Activated CD8-positive, alpha-beta memory T cell treated with anti-CD3 and anti-CD28 coated beads for 48 hours (primary cell): Measurements from ENCODE around the gene GRK2.

ENCODE experiments used
- DNase-seq, 3 experiments: peaks; one replicate each; pipeline ENCODE4 v3.0.0-alpha.2; 2020; ENCODE audit warnings: low read depth in 2 of 3, low spot score in 2 of 3

Gene GRK2

GRCh38 chr11:67269401-67270255 lies 3.4 kb downstream of the GRK2 start:
- DNase-seq: no peak

GRCh38 chr11:67270256-67271204 lies 4.3 kb downstream of the GRK2 start:
- DNase-seq: no peak

DNA sequence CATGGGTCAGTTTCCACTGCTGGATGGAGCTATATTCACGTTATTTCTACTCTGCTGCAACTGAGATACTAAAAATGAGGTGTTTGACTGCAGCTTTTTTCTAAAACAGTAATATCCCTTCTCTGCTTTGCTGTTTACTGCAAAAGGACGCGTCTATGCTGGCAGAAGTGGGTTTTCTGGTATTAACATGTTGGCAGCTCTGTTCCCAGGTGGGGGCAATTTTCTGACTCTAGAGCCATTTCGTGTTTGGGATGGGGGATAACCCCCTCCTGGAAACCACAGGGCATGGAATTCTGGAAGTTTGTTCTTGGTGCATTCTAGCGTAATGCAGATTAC lies 4.9 kb downstream of the GRK2 start:
- DNase-seq: no peak

DNA sequence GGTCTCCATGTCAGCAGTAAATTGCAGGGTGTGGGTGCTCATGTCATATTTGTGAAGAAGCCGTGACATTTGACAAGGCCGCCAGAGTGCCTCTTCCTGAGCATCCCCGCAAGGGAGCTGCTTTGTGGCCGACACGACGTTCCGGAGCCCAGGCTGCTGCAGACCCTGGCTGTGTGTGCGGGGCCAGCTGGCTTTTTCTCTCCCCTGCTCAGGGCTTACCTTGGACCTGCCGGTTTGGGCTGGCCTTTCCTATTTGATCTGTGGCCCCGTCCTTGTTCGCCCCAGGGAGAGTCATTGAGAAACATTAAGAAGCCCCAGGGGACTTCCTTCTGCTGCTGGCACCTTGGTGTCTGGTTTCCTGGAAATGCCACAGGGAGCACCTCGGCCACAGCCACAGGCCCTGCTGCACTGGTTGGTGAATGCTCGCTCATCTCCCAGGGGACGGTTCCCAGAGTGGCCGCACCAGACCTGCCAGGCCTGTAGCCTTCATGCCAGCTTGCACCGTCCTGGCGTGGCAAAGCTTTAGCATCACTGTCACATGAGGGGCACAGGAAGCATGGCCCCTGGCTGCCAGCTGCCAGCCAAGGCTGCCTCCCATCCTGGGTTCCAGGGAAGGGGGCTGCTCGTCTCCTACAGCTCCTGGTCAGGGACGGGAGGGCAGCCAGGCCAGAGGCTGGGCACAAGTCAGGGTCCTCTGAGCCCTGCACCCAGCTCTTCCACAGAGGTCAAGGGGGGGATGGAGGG lies 5.4 kb downstream of the GRK2 start:
- DNase-seq: peak in 1 of 3 experiments; percentile 61

DNA sequence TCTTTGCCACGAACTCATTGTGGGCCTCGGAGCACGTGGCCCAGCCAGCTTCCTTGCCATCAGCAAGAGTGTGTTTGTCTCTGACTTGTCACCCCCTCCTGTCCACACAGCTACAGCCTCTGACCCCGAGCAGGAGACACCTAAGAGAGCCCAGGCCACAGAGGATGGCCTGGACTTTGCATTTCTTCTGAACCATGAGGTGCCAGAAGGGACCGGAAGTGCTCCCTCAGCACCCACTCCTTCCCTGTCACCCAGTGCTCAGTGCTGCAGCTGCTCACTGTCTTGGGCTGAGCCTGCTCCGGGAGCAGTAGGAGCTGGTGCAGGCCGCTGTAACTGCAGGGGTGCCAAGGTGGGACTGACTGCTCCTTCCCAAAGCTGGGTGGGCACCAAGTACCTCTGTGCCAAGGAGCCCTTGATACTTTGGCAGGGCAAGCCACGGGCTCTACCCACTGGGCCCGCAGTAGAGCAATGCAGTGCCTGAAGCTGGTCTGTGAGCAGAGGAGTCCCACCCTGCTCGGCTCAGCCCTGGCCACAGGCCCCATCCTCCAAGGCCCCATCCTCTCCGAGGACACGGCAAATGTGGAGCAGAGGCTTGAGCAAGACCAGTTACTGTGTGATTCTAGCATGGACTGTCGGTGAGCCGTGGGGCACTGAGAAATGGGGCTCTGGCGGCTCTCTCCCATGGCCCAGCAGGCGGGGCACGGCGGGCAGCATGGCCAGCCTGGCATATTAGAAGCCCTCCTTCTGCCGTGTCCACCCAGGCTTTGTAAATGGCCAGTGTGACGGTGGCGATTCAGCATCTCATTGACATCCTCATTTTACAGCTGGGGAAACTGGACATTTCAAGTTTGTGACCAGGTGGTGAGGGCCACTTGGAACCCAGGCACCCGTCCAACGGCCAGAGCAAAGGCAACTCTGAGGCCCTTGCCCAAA lies 6.3 kb downstream of the GRK2 start:
- no peak for DNase-seq

DNA sequence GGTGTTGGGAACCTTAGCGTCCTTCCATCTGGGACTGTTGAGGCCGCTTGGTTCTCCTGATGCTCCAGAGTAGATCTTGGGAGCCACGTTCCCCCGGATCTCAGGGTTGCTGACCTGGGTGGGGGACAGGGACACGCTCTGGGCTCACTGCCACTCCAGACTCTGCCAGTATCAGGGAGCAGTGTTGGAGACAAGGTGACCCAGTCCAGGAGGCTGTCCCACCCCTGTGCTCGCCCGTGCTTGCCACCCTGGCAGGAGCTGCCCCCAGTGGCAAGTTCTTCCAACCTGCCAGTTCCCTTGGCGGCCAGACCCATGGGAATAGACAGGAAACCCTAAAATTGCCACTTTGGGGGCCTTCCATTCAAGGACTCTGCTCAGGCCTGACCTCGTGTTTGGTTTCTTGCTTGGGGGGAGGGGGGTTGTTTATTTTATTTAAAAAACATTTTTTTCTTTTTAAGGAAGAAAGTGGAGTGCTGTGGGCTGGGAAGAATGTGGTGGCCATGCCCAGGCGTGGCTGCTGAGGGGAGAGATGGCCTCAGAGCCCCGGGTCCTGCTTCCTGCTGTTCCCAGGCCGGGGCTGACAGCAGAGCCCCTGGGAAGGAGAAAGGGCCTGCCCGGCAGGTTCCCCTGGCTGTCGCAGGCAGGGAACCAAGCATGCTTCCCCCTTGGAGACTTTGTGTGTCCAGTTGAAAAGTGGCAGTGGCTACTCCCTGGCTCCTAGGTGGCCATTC lies 7.2 kb downstream of the GRK2 start:
- no peak for DNase-seq

- DNase-seq: no peak
Measured at GRCh38 chr11:67274768-67275605, 8.7 kb downstream of the GRK2 start.

DNA sequence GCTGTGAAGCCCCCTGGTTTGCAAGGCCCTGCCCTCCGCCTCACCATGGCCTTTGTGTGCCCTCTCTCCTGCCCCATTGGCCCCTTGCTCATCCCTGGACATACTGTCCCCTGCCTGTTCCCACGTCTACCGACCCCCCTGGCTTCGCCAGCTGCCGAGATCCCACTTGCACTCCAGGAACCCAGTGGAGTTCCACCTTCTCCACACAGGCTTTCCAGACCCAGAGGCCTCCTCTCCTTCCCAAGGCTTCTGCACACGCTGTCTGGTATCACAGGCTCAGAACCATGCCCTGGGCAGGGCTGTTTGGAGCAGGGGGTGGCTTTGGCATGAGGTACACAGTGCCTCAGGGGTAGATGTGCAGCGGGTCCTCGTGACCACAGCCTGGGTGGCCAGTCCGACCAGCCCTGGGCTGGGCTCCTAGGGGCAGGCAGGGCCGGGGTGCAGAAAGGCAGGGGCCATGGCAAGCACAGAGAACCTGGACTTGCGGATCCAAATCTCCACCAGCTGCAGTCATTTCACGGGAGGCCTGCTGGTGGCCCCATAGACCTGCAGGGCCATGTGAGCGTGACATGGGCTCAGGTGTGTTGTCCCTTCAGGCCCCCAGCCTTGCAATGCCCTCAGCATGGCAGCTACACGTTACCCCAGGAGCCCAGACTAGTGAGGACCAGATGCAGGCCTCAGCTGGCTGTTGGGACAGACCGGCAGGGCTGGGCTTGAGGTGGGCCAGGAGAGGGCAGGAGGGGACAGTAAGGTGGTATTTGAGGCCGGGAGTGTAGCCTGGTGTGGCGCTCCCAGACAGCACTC lies 9.5 kb downstream of the GRK2 start:
- DNase-seq: no peak

DNA sequence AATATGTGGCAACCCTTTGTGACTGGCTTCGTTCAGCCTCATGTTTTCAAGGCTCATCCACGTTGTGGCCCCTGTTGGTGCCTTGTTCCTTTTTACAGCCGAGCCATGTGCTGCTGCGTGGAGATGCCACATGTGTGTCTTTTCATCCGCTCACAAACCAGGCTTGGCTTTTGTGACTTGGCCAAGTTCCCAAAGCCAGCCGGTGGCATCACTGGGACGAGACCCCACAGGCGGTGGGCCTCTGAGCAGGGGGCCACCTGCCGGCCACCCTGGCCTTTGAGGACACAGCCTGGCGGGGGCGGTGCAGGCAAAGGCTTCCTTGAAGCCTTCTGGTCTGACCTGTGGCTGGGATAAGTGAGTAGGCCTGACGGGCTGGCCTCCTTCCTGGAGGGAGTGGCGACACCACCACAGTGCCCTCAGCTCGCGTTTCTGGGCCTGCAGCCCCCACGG lies 10.5 kb downstream of the GRK2 start:
- DNase-seq: peak in 1 of 3 experiments; percentile 66

- peak in 2 of 3 experiments; percentile 66 to 84 for DNase-seq
Measured at GRCh38 chr11:67277231-67277961, 11.1 kb downstream of the GRK2 start.

DNA sequence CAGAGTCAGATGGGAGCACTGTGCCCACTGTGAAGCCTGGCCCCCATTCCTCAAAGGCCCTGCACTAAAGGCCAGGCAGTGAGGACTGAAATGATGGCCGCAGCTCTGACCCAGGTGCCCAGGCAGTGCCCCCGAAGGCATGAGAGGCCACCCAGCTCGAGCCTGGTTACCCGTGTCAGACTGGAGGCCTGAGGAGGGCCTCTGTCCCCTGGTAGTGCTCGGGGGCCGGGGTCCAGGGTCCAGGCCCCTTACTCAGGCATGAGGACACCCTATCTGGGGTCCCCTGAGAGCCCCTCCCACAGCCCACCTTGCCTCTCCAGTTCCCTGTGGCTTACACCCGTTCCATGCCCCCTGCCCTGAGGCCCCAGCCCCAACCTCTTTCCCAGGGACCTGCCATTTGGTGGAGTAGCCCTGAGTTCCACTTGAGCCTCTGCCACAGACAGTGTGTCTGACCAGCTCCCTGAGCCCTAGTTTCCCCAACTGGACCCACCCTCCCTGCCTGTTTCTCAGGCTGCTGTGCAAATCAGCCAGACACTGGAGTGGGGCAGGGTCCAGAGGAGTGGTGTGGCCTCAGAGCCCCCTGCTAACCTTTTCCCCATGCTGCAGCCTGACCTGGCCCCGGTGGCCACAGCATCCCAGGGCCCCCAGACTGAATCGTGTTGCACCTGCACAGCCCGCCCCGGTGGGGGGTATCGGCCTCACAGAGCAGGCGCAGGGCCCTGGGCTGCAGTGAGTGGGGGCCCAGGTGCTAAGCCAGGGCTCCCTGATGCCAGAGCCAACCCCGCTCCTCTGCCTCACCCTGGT lies 12.1 kb downstream of the GRK2 start:
- no peak for DNase-seq

DNA sequence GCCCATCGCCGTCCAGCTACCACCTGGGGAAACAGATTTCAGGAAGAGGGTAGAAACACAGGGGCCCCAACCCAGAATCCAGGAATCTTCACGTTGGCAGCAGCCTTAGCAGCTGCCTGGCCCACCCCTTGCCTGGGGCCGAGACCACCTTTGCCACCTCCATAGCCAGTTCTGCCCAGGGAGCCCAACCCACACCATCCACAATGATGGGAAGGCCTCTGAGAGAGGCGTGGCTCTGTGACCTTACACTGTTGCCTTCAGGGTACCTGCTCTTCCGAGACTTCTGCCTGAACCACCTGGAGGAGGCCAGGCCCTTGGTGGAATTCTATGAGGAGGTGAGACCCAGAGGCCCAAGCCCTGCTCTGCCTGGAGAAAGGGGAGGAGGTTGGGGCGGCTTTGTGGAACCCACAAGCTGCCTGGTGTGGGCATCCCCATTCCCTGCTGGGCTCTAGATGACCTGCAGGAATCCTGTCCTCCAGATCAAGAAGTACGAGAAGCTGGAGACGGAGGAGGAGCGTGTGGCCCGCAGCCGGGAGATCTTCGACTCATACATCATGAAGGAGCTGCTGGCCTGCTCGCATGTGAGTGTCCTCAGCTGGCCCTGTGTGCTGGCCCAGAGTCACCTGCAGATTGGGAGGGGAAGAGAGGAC lies 12.8 kb downstream of the GRK2 start:
- no peak for DNase-seq

DNA sequence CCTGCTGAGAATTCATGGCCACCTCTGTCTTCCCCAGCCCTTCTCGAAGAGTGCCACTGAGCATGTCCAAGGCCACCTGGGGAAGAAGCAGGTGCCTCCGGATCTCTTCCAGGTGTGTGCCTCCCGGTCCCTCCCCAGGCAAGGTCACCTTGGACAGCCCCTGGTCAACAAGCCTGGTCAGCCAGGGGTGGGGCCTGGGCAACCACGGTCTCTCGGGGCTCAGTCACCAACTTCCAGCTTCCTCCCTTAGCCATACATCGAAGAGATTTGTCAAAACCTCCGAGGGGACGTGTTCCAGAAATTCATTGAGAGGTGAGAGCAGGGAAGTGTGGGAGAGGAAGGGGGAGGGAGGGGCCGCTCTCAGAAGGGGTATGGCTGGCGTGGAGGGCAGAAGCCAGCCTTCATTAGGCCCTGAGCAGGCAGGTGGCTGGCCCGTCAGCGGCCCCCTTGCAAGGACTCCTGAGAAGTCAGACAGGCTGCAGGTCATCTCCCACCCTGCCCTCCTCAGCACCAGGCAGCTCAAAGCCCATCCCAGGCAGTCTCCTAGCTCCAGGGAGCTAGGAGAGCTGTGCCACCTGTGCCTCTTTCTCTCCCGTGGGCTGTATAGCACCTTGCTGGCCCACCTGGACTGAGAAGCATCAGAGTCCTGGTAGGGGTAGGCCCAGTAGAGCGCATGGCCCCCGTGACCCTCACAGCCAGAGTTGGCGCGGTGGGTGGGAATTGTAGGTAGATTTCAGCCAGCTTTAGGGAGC lies 13.5 kb downstream of the GRK2 start:
- no peak for DNase-seq

DNA sequence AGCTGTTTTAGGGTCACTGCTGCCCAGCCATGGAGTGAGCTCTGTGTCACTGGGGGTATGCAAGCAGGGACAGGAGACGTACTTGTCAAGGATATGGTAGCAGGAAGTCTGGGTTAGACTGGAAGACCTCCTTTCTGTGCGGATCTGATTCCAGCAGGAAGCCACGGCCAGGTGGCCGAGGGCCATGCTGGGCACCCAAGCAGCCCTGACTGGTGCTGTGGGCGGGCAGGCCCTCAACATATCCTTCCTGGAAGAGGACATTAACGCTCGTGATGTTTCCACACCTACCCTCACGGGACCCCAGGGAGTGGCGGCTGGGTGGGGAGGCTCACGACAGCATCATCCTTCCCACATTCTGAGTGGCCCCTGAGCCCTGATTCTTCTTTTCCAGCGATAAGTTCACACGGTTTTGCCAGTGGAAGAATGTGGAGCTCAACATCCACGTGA lies 14.1 kb downstream of the GRK2 start:
- no peak for DNase-seq
